ENCODE measurements around the gene DOCK3.

The DOCK3 gene

GRCh38 chr3:50936389-50936788 is 261.7 kb downstream of the DOCK3 start:
- H3K36me3 ChIP-seq (ENCODE audit: control insufficient read depth, low read length): no peaks in the 10 kb centered on the region
- H3K79me2 ChIP-seq (ENCODE audit: control insufficient read depth, low read length): no peaks in the 10 kb centered on the region
- no peak overlapping the region for H3K27ac ChIP-seq (ENCODE audit: low read depth, low read length)
- no peaks in the 10 kb centered on the region for H4K20me1 ChIP-seq (ENCODE audit: control insufficient read depth, insufficient read depth, low read depth, low read length)
- H3F3A ChIP-seq (ENCODE audit: control insufficient read depth, insufficient read depth): no peaks in the 10 kb centered on the region
- H3K4me3 ChIP-seq (ENCODE audit: low read length): no peak overlapping the region
- no peaks in the 10 kb centered on the region for H3K9me2 ChIP-seq (replicated peaks; ENCODE audit: control insufficient read depth, low read length)
- H3K4me2 ChIP-seq (ENCODE audit: low read length): no peak overlapping the region
- TF ChIP-seq EZH2phosphoT487 (IDR thresholded peaks at IDR 0.05; ENCODE audit: borderline replicate concordance, low read length): no peak
- no peak for TF ChIP-seq CTCF (IDR thresholded peaks at IDR 0.05; ENCODE audit: low read depth, low read length, poor library complexity, severe bottlenecking)
- peaks cover 6% of the 10 kb centered on the region; the same call in 1 of the 2 replicates for H3K27me3 ChIP-seq (ENCODE audit: control insufficient read depth, low read length)
- no peaks in the 10 kb centered on the region for H3K4me1 ChIP-seq (ENCODE audit: control insufficient read depth, low read length)
- H3K9me3 ChIP-seq (ENCODE audit: control insufficient read depth, insufficient read depth, low read length): no peaks in the 10 kb centered on the region

GRCh38 chr3:50947419-50947818 is 272.7 kb downstream of the DOCK3 start:
- H3K9me3 ChIP-seq (ENCODE audit: control insufficient read depth, insufficient read depth, low read length): no peaks in the 10 kb centered on the region
- no peaks in the 10 kb centered on the region for H3F3A ChIP-seq (ENCODE audit: control insufficient read depth, insufficient read depth)
- no peak for TF ChIP-seq CTCF (IDR thresholded peaks at IDR 0.05; ENCODE audit: low read depth, low read length, poor library complexity, severe bottlenecking)
- TF ChIP-seq EZH2phosphoT487 (IDR thresholded peaks at IDR 0.05; ENCODE audit: borderline replicate concordance, low read length): no peak
- no peaks in the 10 kb centered on the region for H3K9me2 ChIP-seq (replicated peaks; ENCODE audit: control insufficient read depth, low read length)
- H3K4me3 ChIP-seq (ENCODE audit: low read length): no peak overlapping the region
- no peak overlapping the region for H3K27ac ChIP-seq (ENCODE audit: low read depth, low read length)
- H3K4me1 ChIP-seq (ENCODE audit: control insufficient read depth, low read length): no peaks in the 10 kb centered on the region
- H3K79me2 ChIP-seq (ENCODE audit: control insufficient read depth, low read length): no peaks in the 10 kb centered on the region
- no peak overlapping the region for H3K4me2 ChIP-seq (ENCODE audit: low read length)
- H4K20me1 ChIP-seq (ENCODE audit: control insufficient read depth, insufficient read depth, low read depth, low read length): no peaks in the 10 kb centered on the region
- no peaks in the 10 kb centered on the region for H3K36me3 ChIP-seq (ENCODE audit: control insufficient read depth, low read length)
- H3K27me3 ChIP-seq (ENCODE audit: control insufficient read depth, low read length): peaks cover 25% of the 10 kb centered on the region

- H3F3A ChIP-seq (ENCODE audit: control insufficient read depth, insufficient read depth): no peaks in the 10 kb centered on the region
- no peaks in the 10 kb centered on the region for H3K4me1 ChIP-seq (ENCODE audit: control insufficient read depth, low read length)
- no peak overlapping the region for H3K27ac ChIP-seq (ENCODE audit: low read depth, low read length)
- H3K9me2 ChIP-seq (replicated peaks; ENCODE audit: control insufficient read depth, low read length): no peaks in the 10 kb centered on the region
- H3K27me3 ChIP-seq (ENCODE audit: control insufficient read depth, low read length): peaks cover 21% of the 10 kb centered on the region
- no peak overlapping the region for H3K4me2 ChIP-seq (ENCODE audit: low read length)
- H4K20me1 ChIP-seq (ENCODE audit: control insufficient read depth, insufficient read depth, low read depth, low read length): no peaks in the 10 kb centered on the region
- TF ChIP-seq EZH2phosphoT487 (IDR thresholded peaks at IDR 0.05; ENCODE audit: borderline replicate concordance, low read length): no peak
- no peak for TF ChIP-seq CTCF (IDR thresholded peaks at IDR 0.05; ENCODE audit: low read depth, low read length, poor library complexity, severe bottlenecking)
- no peaks in the 10 kb centered on the region for H3K9me3 ChIP-seq (ENCODE audit: control insufficient read depth, insufficient read depth, low read length)
- H3K4me3 ChIP-seq (ENCODE audit: low read length): no peak overlapping the region
- H3K79me2 ChIP-seq (ENCODE audit: control insufficient read depth, low read length): no peaks in the 10 kb centered on the region
- H3K36me3 ChIP-seq (ENCODE audit: control insufficient read depth, low read length): no peaks in the 10 kb centered on the region
Observed at GRCh38 chr3:50950591-50950990, 275.9 kb downstream of the DOCK3 start.

All from DOHH2 (cell line).